WTC11 (cell line): ENCODE measurements around the gene ZNF609. TPM values are rescaled to one million over a fixed set of nuclear protein-coding genes. Genes with fewer than 3 reads are reported as not detected.

Experiments
- ATAC-seq: fragments of 200-7000 bp; cut with Tn5 transposase; 2 replicates; pipeline ENCODE4 v1.10.0; 2021; ENCODE audit warnings: mild to moderate bottlenecking, moderate library complexity
- CTCF ChIA-PET: fragments of 300-600 bp; sonication (Branson Sonifier 250); formaldehyde crosslinking; loops from one replicate; lab custom pipeline; 2021; ENCODE audit warnings: antibody characterized with exemption; lab: Charles Lee
- POLR2A ChIA-PET: fragments of 350-600 bp; sonication (Branson Sonifier 250); formaldehyde crosslinking; loops from one replicate; lab custom pipeline; 2021; ENCODE audit warnings: antibody characterized with exemption; lab: Charles Lee
- DNase-seq: peaks from one replicate; pipeline ENCODE4 v3.0.0; 2021; ENCODE audit warnings: low spot score
- H3K27ac Mint-ChIP-seq: 2 replicates; pipeline ENCODE4 v1.8.0; 2021; ENCODE audit warnings: mixed read lengths
- H3K27me3 Mint-ChIP-seq: 2 replicates; pipeline ENCODE4 v1.8.0; 2021; ENCODE audit warnings: low read depth, mild to moderate bottlenecking, moderate library complexity, mixed read lengths
- H3K36me3 Mint-ChIP-seq: 2 replicates; pipeline ENCODE4 v1.8.0; 2021; ENCODE audit warnings: mixed read lengths
- H3K4me1 Mint-ChIP-seq: 2 replicates; pipeline ENCODE4 v1.8.0; 2022; ENCODE audit warnings: mixed read lengths
- H3K4me3 Mint-ChIP-seq: 2 replicates; pipeline ENCODE4 v1.8.0; 2021; ENCODE audit warnings: mild to moderate bottlenecking, moderate library complexity, mixed read lengths
- H3K9me3 Mint-ChIP-seq: 2 replicates; pipeline ENCODE4 v1.8.0; 2021; ENCODE audit warnings: mixed read lengths
- ELF4 ChIP-seq: sonication (generic); formaldehyde crosslinking; IDR thresholded peaks from 2 replicates; pipeline ENCODE4 v1.8.1; 2022; ENCODE audit warnings: low read depth, mild to moderate bottlenecking, moderate library complexity, missing genetic modification reagents
- ETV6 ChIP-seq: sonication (generic); formaldehyde crosslinking; IDR thresholded peaks from 2 replicates; pipeline ENCODE4 v1.8.1; 2022; ENCODE audit warnings: mild to moderate bottlenecking, missing genetic modification reagents
- JUN ChIP-seq: sonication (generic); formaldehyde crosslinking; IDR thresholded peaks from 2 replicates; pipeline ENCODE4 v1.8.0; 2023; ENCODE audit warnings: mild to moderate bottlenecking, missing genetic modification reagents
- NR1H2 ChIP-seq: sonication (generic); formaldehyde crosslinking; IDR thresholded peaks from 2 replicates; pipeline ENCODE4 v1.9.0; 2021; ENCODE audit warnings: mild to moderate bottlenecking, moderate library complexity, missing genetic modification reagents
- SMAD4 ChIP-seq: sonication (generic); formaldehyde crosslinking; IDR thresholded peaks from 2 replicates; pipeline ENCODE4 v1.8.0; 2022; ENCODE audit warnings: mild to moderate bottlenecking, missing genetic modification reagents
- SP1 ChIP-seq: sonication (generic); formaldehyde crosslinking; conservative IDR thresholded peaks from 2 replicates; pipeline ENCODE4 v1.8.1; 2022; ENCODE audit warnings: missing genetic modification reagents
- ZNF671 ChIP-seq: fragments of 250-450 bp; sonication (Bioruptor Pico); IDR thresholded peaks from 2 replicates; pipeline ENCODE4 v1.8.0; 2021; ENCODE audit warnings: mild to moderate bottlenecking
- total RNA-seq: library from RNA; stranded (reverse); gene quantifications from 3 replicates; pipeline ENCODE4 v1.2.3, GENCODE V29; 2021
- TF ChIP-seq, protein P1 (sequence below): sonication (generic); formaldehyde crosslinking; IDR thresholded peaks from 2 replicates; pipeline ENCODE4 v1.8.0; 2022; ENCODE audit warnings: mild to moderate bottlenecking, missing genetic modification reagents
- TF ChIP-seq, protein P2 (sequence below): sonication (generic); formaldehyde crosslinking; IDR thresholded peaks from 2 replicates; pipeline ENCODE4 v1.8.1; 2022; ENCODE audit warnings: low read depth, missing genetic modification reagents, borderline replicate concordance
- TF ChIP-seq, protein P3 (sequence below): fragments of 250-450 bp; sonication (Bioruptor Pico); IDR thresholded peaks from 2 replicates; pipeline ENCODE4 v1.9.0; 2021; ENCODE audit warnings: mild to moderate bottlenecking, borderline replicate concordance
- TF ChIP-seq, protein P4 (sequence below): fragments of 200-600 bp; IDR thresholded peaks from 2 replicates; pipeline ENCODE4 v1.8.0; 2022; ENCODE audit warnings: antibody characterized with exemption
- TF ChIP-seq, protein P5 (sequence below): sonication (generic); formaldehyde crosslinking; IDR thresholded peaks from 2 replicates; pipeline ENCODE4 v1.8.1; 2022; ENCODE audit warnings: mild to moderate bottlenecking, moderate library complexity, missing genetic modification reagents
- TF ChIP-seq, protein P6 (sequence below): sonication (generic); formaldehyde crosslinking; IDR thresholded peaks from 2 replicates; pipeline ENCODE4 v1.8.0; 2022; ENCODE audit warnings: mild to moderate bottlenecking, missing genetic modification reagents
- TF ChIP-seq, protein P7 (sequence below): sonication (generic); formaldehyde crosslinking; IDR thresholded peaks from 2 replicates; pipeline ENCODE4 v1.8.0; 2022; ENCODE audit warnings: mild to moderate bottlenecking, missing genetic modification reagents

Gene ZNF609
- total RNA-seq, 1 experiment from 2014 or later, result 47.4 TPM

DNA sequence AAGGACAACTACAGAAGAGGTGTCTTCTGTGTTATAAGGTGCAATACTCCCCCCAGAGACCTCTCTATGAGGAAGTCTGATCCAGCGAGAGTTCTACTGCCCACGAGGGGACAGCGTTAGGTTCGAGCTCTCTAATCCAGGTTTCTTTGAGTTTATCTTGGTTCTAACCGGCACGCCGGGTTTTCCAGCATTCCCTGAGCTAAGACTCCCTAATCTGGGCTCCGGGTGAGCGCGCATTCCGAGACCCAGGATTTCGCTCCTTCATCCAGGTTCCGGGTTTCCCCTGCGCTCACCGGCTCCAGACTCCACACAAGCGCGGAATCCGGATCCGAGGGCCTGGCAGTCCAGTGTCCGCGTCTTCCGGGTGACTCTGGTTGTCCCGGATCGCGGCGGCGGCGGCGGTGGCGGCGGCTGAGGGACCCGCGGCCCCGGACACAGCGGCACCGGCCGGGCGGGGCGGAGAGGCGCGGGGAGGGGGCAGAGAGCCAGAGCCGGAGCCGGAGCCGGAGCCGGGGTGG, at the start of gene ZNF609 (continued):
- TF ChIP-seq, protein P1, sequence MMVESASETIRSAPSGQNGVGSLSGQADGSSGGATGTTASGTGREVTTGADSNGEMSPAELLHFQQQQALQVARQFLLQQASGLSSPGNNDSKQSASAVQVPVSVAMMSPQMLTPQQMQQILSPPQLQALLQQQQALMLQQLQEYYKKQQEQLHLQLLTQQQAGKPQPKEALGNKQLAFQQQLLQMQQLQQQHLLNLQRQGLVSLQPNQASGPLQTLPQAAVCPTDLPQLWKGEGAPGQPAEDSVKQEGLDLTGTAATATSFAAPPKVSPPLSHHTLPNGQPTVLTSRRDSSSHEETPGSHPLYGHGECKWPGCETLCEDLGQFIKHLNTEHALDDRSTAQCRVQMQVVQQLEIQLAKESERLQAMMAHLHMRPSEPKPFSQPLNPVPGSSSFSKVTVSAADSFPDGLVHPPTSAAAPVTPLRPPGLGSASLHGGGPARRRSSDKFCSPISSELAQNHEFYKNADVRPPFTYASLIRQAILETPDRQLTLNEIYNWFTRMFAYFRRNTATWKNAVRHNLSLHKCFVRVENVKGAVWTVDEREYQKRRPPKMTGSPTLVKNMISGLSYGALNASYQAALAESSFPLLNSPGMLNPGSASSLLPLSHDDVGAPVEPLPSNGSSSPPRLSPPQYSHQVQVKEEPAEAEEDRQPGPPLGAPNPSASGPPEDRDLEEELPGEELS (CRISPR knock-in tag), result 0 out of 2 replicates have a peak, but pooled peaks have one; percentile 51
- no peak for TF ChIP-seq NR1H2
- TF ChIP-seq, protein P2, sequence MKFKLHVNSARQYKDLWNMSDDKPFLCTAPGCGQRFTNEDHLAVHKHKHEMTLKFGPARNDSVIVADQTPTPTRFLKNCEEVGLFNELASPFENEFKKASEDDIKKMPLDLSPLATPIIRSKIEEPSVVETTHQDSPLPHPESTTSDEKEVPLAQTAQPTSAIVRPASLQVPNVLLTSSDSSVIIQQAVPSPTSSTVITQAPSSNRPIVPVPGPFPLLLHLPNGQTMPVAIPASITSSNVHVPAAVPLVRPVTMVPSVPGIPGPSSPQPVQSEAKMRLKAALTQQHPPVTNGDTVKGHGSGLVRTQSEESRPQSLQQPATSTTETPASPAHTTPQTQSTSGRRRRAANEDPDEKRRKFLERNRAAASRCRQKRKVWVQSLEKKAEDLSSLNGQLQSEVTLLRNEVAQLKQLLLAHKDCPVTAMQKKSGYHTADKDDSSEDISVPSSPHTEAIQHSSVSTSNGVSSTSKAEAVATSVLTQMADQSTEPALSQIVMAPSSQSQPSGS, result no peak
- TF ChIP-seq, protein P3, sequence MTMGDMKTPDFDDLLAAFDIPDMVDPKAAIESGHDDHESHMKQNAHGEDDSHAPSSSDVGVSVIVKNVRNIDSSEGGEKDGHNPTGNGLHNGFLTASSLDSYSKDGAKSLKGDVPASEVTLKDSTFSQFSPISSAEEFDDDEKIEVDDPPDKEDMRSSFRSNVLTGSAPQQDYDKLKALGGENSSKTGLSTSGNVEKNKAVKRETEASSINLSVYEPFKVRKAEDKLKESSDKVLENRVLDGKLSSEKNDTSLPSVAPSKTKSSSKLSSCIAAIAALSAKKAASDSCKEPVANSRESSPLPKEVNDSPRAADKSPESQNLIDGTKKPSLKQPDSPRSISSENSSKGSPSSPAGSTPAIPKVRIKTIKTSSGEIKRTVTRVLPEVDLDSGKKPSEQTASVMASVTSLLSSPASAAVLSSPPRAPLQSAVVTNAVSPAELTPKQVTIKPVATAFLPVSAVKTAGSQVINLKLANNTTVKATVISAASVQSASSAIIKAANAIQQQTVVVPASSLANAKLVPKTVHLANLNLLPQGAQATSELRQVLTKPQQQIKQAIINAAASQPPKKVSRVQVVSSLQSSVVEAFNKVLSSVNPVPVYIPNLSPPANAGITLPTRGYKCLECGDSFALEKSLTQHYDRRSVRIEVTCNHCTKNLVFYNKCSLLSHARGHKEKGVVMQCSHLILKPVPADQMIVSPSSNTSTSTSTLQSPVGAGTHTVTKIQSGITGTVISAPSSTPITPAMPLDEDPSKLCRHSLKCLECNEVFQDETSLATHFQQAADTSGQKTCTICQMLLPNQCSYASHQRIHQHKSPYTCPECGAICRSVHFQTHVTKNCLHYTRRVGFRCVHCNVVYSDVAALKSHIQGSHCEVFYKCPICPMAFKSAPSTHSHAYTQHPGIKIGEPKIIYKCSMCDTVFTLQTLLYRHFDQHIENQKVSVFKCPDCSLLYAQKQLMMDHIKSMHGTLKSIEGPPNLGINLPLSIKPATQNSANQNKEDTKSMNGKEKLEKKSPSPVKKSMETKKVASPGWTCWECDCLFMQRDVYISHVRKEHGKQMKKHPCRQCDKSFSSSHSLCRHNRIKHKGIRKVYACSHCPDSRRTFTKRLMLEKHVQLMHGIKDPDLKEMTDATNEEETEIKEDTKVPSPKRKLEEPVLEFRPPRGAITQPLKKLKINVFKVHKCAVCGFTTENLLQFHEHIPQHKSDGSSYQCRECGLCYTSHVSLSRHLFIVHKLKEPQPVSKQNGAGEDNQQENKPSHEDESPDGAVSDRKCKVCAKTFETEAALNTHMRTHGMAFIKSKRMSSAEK (CRISPR knock-in tag), result no peak
- TF ChIP-seq, protein P4, sequence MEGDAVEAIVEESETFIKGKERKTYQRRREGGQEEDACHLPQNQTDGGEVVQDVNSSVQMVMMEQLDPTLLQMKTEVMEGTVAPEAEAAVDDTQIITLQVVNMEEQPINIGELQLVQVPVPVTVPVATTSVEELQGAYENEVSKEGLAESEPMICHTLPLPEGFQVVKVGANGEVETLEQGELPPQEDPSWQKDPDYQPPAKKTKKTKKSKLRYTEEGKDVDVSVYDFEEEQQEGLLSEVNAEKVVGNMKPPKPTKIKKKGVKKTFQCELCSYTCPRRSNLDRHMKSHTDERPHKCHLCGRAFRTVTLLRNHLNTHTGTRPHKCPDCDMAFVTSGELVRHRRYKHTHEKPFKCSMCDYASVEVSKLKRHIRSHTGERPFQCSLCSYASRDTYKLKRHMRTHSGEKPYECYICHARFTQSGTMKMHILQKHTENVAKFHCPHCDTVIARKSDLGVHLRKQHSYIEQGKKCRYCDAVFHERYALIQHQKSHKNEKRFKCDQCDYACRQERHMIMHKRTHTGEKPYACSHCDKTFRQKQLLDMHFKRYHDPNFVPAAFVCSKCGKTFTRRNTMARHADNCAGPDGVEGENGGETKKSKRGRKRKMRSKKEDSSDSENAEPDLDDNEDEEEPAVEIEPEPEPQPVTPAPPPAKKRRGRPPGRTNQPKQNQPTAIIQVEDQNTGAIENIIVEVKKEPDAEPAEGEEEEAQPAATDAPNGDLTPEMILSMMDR, result no peak
- TF ChIP-seq ELF4 (CRISPR knock-in tag), result no peak
- TF ChIP-seq, protein P5, sequence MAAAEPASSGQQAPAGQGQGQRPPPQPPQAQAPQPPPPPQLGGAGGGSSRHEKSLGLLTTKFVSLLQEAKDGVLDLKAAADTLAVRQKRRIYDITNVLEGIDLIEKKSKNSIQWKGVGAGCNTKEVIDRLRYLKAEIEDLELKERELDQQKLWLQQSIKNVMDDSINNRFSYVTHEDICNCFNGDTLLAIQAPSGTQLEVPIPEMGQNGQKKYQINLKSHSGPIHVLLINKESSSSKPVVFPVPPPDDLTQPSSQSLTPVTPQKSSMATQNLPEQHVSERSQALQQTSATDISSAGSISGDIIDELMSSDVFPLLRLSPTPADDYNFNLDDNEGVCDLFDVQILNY (CRISPR knock-in tag), result peak; percentile 86
- no peak for TF ChIP-seq SMAD4
- TF ChIP-seq, protein P6, sequence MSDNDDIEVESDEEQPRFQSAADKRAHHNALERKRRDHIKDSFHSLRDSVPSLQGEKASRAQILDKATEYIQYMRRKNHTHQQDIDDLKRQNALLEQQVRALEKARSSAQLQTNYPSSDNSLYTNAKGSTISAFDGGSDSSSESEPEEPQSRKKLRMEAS, result peak; percentile 59
- TF ChIP-seq, protein P7, sequence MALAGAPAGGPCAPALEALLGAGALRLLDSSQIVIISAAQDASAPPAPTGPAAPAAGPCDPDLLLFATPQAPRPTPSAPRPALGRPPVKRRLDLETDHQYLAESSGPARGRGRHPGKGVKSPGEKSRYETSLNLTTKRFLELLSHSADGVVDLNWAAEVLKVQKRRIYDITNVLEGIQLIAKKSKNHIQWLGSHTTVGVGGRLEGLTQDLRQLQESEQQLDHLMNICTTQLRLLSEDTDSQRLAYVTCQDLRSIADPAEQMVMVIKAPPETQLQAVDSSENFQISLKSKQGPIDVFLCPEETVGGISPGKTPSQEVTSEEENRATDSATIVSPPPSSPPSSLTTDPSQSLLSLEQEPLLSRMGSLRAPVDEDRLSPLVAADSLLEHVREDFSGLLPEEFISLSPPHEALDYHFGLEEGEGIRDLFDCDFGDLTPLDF (CRISPR knock-in tag), result peak; percentile 57; the same call in 1 of the 2 replicates
- TF ChIP-seq SP1 (CRISPR knock-in tag), result peak; percentile 90

DNA sequence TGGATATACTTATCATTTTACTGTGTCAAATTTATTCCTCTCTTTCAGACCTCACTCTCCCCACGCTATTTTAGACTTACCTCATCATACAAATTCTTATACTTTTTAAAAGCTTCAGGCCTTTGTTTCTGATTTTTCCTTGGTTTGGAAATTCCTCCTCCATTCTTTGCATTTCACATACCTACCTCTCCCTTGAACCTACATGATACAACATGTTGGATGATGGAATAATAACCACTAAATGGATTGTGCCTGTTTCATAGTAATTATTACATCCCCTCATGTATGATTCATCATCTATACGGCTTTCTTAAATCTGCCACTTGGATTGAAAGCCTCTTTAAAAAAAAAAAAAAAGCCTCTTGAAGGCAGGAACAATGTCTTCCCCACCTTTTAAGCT, 48.2 kb upstream of the ZNF609 start:
- no peak overlapping the region for H3K27ac Mint-ChIP-seq
- no peaks in the 10 kb centered on the region for H3K4me1 Mint-ChIP-seq
- CTCF ChIA-PET, result interaction anchor here (1.4 kb wide), 1 partner anchor 269 kb away, joined by 3 read pairs; no protein-coding TSS in a partner anchor
- no peak for ATAC-seq
- TF ChIP-seq ZNF671 (CRISPR knock-in tag) (no peak), SMAD4 (no peak), JUN (no peak), SP1 (CRISPR knock-in tag) (no peak), ETV6 (CRISPR knock-in tag) (no peak)
- no peak for DNase-seq
- H3K27me3 Mint-ChIP-seq, result no peaks in the 10 kb centered on the region; the same call in 1 of the 2 replicates
- peaks cover 44% of the 10 kb centered on the region for H3K36me3 Mint-ChIP-seq
- no peak overlapping the region for H3K4me3 Mint-ChIP-seq
- POLR2A ChIA-PET, result no interaction called here
- H3K9me3 Mint-ChIP-seq, result no peaks in the 10 kb centered on the region
